ENCODE measurements around the gene KIF1B.

DNA sequence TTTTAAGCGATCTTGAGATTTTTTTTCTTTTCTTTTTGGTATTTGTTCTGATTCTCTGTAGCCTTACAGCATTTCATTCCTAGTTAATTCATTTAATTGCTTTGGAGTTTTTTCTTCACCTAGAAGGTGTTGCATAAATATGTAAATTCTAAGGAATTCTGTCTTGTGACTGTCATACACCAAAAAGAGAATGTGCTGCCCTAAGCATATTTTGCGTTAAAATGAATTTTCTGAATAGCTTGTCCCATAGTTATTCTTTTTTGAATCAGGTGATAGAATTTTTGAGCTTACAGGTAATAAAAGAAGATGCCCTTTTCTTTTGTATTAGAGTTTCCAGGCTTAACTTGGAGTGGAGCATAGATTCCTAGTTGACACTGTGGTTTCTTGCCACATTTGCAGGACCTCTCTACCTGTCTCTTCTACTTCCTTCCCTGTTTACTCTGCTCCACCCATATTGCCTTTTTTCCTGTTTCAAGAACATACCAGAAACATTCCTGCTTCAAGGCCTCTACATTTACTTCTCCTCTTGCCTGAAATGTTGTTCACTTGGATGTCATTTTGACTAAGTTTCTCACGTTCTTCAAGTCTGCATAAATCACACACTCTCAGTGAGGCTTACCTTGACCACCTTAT, 53.2 kb downstream of the KIF1B start:
- TF ChIP-seq, protein P1, sequence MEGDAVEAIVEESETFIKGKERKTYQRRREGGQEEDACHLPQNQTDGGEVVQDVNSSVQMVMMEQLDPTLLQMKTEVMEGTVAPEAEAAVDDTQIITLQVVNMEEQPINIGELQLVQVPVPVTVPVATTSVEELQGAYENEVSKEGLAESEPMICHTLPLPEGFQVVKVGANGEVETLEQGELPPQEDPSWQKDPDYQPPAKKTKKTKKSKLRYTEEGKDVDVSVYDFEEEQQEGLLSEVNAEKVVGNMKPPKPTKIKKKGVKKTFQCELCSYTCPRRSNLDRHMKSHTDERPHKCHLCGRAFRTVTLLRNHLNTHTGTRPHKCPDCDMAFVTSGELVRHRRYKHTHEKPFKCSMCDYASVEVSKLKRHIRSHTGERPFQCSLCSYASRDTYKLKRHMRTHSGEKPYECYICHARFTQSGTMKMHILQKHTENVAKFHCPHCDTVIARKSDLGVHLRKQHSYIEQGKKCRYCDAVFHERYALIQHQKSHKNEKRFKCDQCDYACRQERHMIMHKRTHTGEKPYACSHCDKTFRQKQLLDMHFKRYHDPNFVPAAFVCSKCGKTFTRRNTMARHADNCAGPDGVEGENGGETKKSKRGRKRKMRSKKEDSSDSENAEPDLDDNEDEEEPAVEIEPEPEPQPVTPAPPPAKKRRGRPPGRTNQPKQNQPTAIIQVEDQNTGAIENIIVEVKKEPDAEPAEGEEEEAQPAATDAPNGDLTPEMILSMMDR (IDR thresholded peaks at IDR 0.05): no peak
- no peak for TF ChIP-seq POLR2A (IDR thresholded peaks at IDR 0.05)

Data from Peyer's patch (tissue), 4 donors.